ENCODE results near the gene SEC11C.

Gene SEC11C

GRCh38 chr18:59132810-59133465, 6.7 kb upstream of the SEC11C start:
- Histone ChIP-seq H3K4me3 (ENCODE audit: low read depth, low read length, poor library complexity, severe bottlenecking) (no peak overlapping the region), H2AFZ (ENCODE audit: low read length) (no peak overlapping the region), H3K9me3 (ENCODE audit: low read length) (0 out of 2 replicates have a peak, but pooled peaks cover 3% of the 10 kb centered on the region), H3K9ac (ENCODE audit: low read length) (no peak overlapping the region), H3F3A (ENCODE audit: insufficient read depth, low read length) (no peaks in the 10 kb centered on the region), H3K27ac (ENCODE audit: low read depth, low read length, poor library complexity, severe bottlenecking) (no peak overlapping the region), H3K36me3 (ENCODE audit: insufficient read depth, low read length) (no peaks in the 10 kb centered on the region), H4K20me1 (ENCODE audit: insufficient read depth, low read length) (no peaks in the 10 kb centered on the region), H3K27me3 (ENCODE audit: insufficient read depth, low read length) (peaks cover 7% of the 10 kb centered on the region; the same call in 1 of the 2 replicates), H3K4me2 (ENCODE audit: low read length) (no peak overlapping the region), H3K4me1 (ENCODE audit: insufficient read depth, low read length, severe bottlenecking) (no peaks in the 10 kb centered on the region), H3K79me2 (ENCODE audit: insufficient read depth, low read length) (no peaks in the 10 kb centered on the region), H3K9me2 (ENCODE audit: low read depth, low read length) (no peaks in the 10 kb centered on the region)
- TF ChIP-seq CTCF (IDR thresholded peaks at IDR 0.05; ENCODE audit: low read length): no peak
- no peak for TF ChIP-seq EZH2 (IDR thresholded peaks at IDR 0.05; ENCODE audit: borderline replicate concordance, low read length)

- Histone ChIP-seq H3K79me2 (ENCODE audit: insufficient read depth, low read length) (peaks cover 40% of the 10 kb centered on the region), H3K4me2 (ENCODE audit: low read length) (peak overlapping the region; percentile 98), H3K4me3 (ENCODE audit: low read depth, low read length, poor library complexity, severe bottlenecking) (peak overlapping the region; percentile 75), H3F3A (ENCODE audit: insufficient read depth, low read length) (peaks cover 9% of the 10 kb centered on the region; the same call in 1 of the 2 replicates), H3K9ac (ENCODE audit: low read length) (peak overlapping the region; percentile 76), H3K4me1 (ENCODE audit: insufficient read depth, low read length, severe bottlenecking) (peaks cover 37% of the 10 kb centered on the region), H3K27ac (ENCODE audit: low read depth, low read length, poor library complexity, severe bottlenecking) (peak overlapping the region; percentile 71), H4K20me1 (ENCODE audit: insufficient read depth, low read length) (no peaks in the 10 kb centered on the region), H3K27me3 (ENCODE audit: insufficient read depth, low read length) (no peaks in the 10 kb centered on the region), H2AFZ (ENCODE audit: low read length) (peak overlapping the region; percentile 75; the same call in 1 of the 2 replicates), H3K9me3 (ENCODE audit: low read length) (0 out of 2 replicates have a peak, but pooled peaks cover 3% of the 10 kb centered on the region), H3K9me2 (ENCODE audit: low read depth, low read length) (no peaks in the 10 kb centered on the region), H3K36me3 (ENCODE audit: insufficient read depth, low read length) (no peaks in the 10 kb centered on the region)
- TF ChIP-seq EZH2 (IDR thresholded peaks at IDR 0.05; ENCODE audit: borderline replicate concordance, low read length) (no peak), CTCF (IDR thresholded peaks at IDR 0.05; ENCODE audit: low read length) (no peak)
Observed at GRCh38 chr18:59139291-59139614, 431 bp upstream of the SEC11C start.

- TF ChIP-seq CTCF (IDR thresholded peaks at IDR 0.05; ENCODE audit: low read length): no peak
- no peak for TF ChIP-seq EZH2 (IDR thresholded peaks at IDR 0.05; ENCODE audit: borderline replicate concordance, low read length)
- Histone ChIP-seq H3K9ac (ENCODE audit: low read length) (peak overlapping the region; percentile 76), H3K9me2 (ENCODE audit: low read depth, low read length) (no peaks in the 10 kb centered on the region), H3K4me2 (ENCODE audit: low read length) (peak overlapping the region; percentile 98), H3K9me3 (ENCODE audit: low read length) (0 out of 2 replicates have a peak, but pooled peaks cover 3% of the 10 kb centered on the region), H2AFZ (ENCODE audit: low read length) (no peak overlapping the region), H3K36me3 (ENCODE audit: insufficient read depth, low read length) (no peaks in the 10 kb centered on the region), H4K20me1 (ENCODE audit: insufficient read depth, low read length) (no peaks in the 10 kb centered on the region), H3K79me2 (ENCODE audit: insufficient read depth, low read length) (peaks cover 46% of the 10 kb centered on the region), H3K27ac (ENCODE audit: low read depth, low read length, poor library complexity, severe bottlenecking) (peak overlapping the region; percentile 43), H3K4me3 (ENCODE audit: low read depth, low read length, poor library complexity, severe bottlenecking) (peak overlapping the region; percentile 75), H3K4me1 (ENCODE audit: insufficient read depth, low read length, severe bottlenecking) (peaks cover 47% of the 10 kb centered on the region), H3F3A (ENCODE audit: insufficient read depth, low read length) (peaks cover 9% of the 10 kb centered on the region; the same call in 1 of the 2 replicates), H3K27me3 (ENCODE audit: insufficient read depth, low read length) (no peaks in the 10 kb centered on the region)
Observed at GRCh38 chr18:59140302-59140885, 710 bp downstream of the SEC11C start.
